ENCODE measurements around the gene DNAJC21. TPM values are rescaled to one million over a fixed set of nuclear protein-coding genes. Genes with fewer than 3 reads are reported as not detected.

The DNAJC21 gene
- total and polyA plus RNA-seq, 12 donors = 30.4 to 58.9 (median 48.8) TPM

- ATAC-seq (no peak), DNase-seq (no peak)
- no peak overlapping the region for H3K27ac ChIP-seq
- intact Hi-C loops (cut with DNase I) = loop anchor here in 9 of 10 donors (5.0 to 10.0 kb wide), 4 partner anchors 517 to 529 kb away; no protein-coding TSS in a partner anchor
- no peak for TF ChIP-seq CTCF (IDR thresholded peaks at IDR 0.05)
- WGBS, 2 donors = 69 to 72% methylated on average over 5 of the region's 5 CpGs
- H3K9me3 ChIP-seq = peaks cover 0 to 11% (median 0%) of the 10 kb centered on the region in 11 donors
- H3K27me3 ChIP-seq = peaks cover 0 to 40% (median 30%) of the 10 kb centered on the region in 7 donors
- H3K4me3 ChIP-seq = no peak overlapping the region
- no peaks in the 10 kb centered on the region for H3K4me1 ChIP-seq
- H3K36me3 ChIP-seq = no peaks in the 10 kb centered on the region
These were observed 74.8 kb downstream of the DNAJC21 start for GRCh38 chr5:35004200-35004599.

GRCh38 chr5:35004771-35005170 lies 75.4 kb downstream of the DNAJC21 start:
- no peak for ATAC-seq
- intact Hi-C loops (cut with DNase I) = loop anchor here in 9 of 10 donors (5.0 to 10.0 kb wide), 4 partner anchors 517 to 530 kb away; no protein-coding TSS in a partner anchor

More at GRCh38 chr5:35004771-35005170, 75.4 kb downstream of the DNAJC21 start:
- WGBS, 2 donors = 88 to 91% methylated on average over 1 of the region's 1 CpG
- Histone ChIP-seq H3K27ac (no peak overlapping the region), H3K4me1 (no peaks in the 10 kb centered on the region), H3K36me3 (no peaks in the 10 kb centered on the region), H3K4me3 (no peak overlapping the region), H3K9me3 (peaks cover 0 to 11% (median 0%) of the 10 kb centered on the region in 11 donors), H3K27me3 (peaks cover 0 to 40% (median 30%) of the 10 kb centered on the region in 7 donors)
- TF ChIP-seq CTCF (IDR thresholded peaks at IDR 0.05) = no peak
- no peak for DNase-seq

Other genes starting within 250 kb of the DNAJC21 start
- under 1 TPM in 1 of 10 donors, not detected in 9; 0.66 TPM for gene TTC23L, start 90.4 kb upstream of the DNAJC21 start, total RNA-seq
- gene TTC23L, start 90.4 kb upstream of the DNAJC21 start, polyA plus RNA-seq = under 1 TPM in 1 of 2 donors, not detected in 1; 0.12 TPM
- gene RAD1, start 14.1 kb upstream of the DNAJC21 start, total RNA-seq = 10 to 100 TPM; 18.9 to 27.5 (median 23.9) TPM
- 10 to 100 TPM; 13.3 to 13.5 TPM for gene RAD1, start 14.1 kb upstream of the DNAJC21 start, polyA plus RNA-seq
- 10 to 100 TPM in 9 of 10 donors, 1 to 10 TPM in 1; 9.5 to 17.2 (median 14.9) TPM for gene BRIX1, start 13.8 kb upstream of the DNAJC21 start, total RNA-seq
- 10 to 100 TPM; 12.0 to 15.3 TPM for gene BRIX1, start 13.8 kb upstream of the DNAJC21 start, polyA plus RNA-seq
- not detected for gene AGXT2, start 118.4 kb downstream of the DNAJC21 start, total RNA-seq
- not detected for gene AGXT2, start 118.4 kb downstream of the DNAJC21 start, polyA plus RNA-seq